GM12878 (cell line): ENCODE results near the gene UQCRH. TPM values are rescaled to one million over a fixed set of nuclear protein-coding genes. Genes with fewer than 3 reads are reported as not detected.
"Not testable (repeated sequence)": the region's sequence is repeated elsewhere in the genome, so short reads cannot be mapped to it uniquely, and the experiment has no call there.

Experiments
- ATAC-seq: fragments of 200-7000 bp; cut with Tn5 transposase; 3 replicates; pipeline ENCODE4 v1.9.1; 2020; ENCODE audit warnings: mild to moderate bottlenecking, moderate library complexity
- BruUV-seq: library from RNA; stranded (reverse); fragments of 400-500 nt; replicated peaks from 2 replicates; lab custom pipeline; 2021; lab: Mats Ljungman, UMichigan
- CTCF ChIA-PET: fragments of 300-600 bp; sonication (Branson Sonifier 250); formaldehyde crosslinking; extraction: SDS; loops from one replicate; lab custom pipeline; 2021; ENCODE audit warnings: inconsistent platforms; lab: Yijun Ruan, JAX
- POLR2A ChIA-PET: fragments of 350-600 bp; formaldehyde crosslinking; extraction: SDS; loops from one replicate; lab custom pipeline; 2021; ENCODE audit warnings: inconsistent platforms; lab: Charles Lee
- RAD21 ChIA-PET: fragments of 300-600 bp; sonication (Branson Sonifier 250); formaldehyde crosslinking; loops from one replicate; lab custom pipeline; 2023; ENCODE audit warnings: antibody characterized with exemption; ENCODE audit not compliant: unreplicated experiment; lab: Charles Lee
- SMC1A ChIA-PET: fragments of 300-600 bp; sonication (Branson Sonifier 250); formaldehyde crosslinking; loops from one replicate; lab custom pipeline; 2023; ENCODE audit not compliant: unreplicated experiment, uncharacterized antibody; lab: Charles Lee
- DNase-seq: peaks from one replicate; pipeline ENCODE4 v3.0.0-alpha.2; 2011; ENCODE audit warnings: low read depth, low spot score
- FAIRE-seq: peaks from 3 replicates; lab custom pipeline; 2011; peaks lifted over from hg19 to GRCh38; lab: Jason Lieb, UNC
- H2AFZ ChIP-seq: 2 replicates; pipeline ENCODE4 v1.6.0; 2011; ENCODE audit warnings: low read depth, low read length, control low read depth; ENCODE audit not compliant: control insufficient read depth
- H3K27ac ChIP-seq: 2 replicates; pipeline ENCODE4 v1.5.1; 2011; ENCODE audit warnings: control low read depth; ENCODE audit not compliant: control insufficient read depth, insufficient read depth
- H3K27me3 ChIP-seq, 2 experiments: replicated peaks in 1 of 2; 2 replicates each; pipeline versions ENCODE4 v1.6.0 to v1.6.1; 2011; ENCODE audit warnings: low read length in 1 of 2; ENCODE audit not compliant: control insufficient read depth in 2 of 2, insufficient read depth in 2 of 2
- H3K36me3 ChIP-seq, 2 experiments: 2 replicates each; pipeline ENCODE4 v1.5.1; 2011; ENCODE audit warnings: low read length in 1 of 2; ENCODE audit not compliant: control insufficient read depth in 2 of 2, insufficient read depth in 2 of 2
- H3K4me1 ChIP-seq: 2 replicates; pipeline ENCODE4 v1.6.1; 2011; ENCODE audit warnings: mild to moderate bottlenecking, low read length, moderate library complexity, mixed read lengths; ENCODE audit not compliant: control insufficient read depth, insufficient read depth
- H3K4me2 ChIP-seq: 2 replicates; pipeline ENCODE4 v1.6.0; 2011; ENCODE audit warnings: control low read depth; ENCODE audit not compliant: control insufficient read depth, insufficient read depth
- H3K4me3 ChIP-seq: fragments of 200-600 bp; sonication (generic); 2 replicates; pipeline ENCODE4 v1.5.1; 2016
- H3K79me2 ChIP-seq: 2 replicates; pipeline ENCODE4 v1.6.0; 2011; ENCODE audit warnings: low read length; ENCODE audit not compliant: control insufficient read depth, insufficient read depth
- H3K9ac ChIP-seq: 2 replicates; pipeline ENCODE4 v1.8.0; 2011; ENCODE audit warnings: low read length, control low read depth, mixed read lengths; ENCODE audit not compliant: control insufficient read depth, insufficient read depth
- H3K9me3 ChIP-seq: replicated peaks from 3 replicates; pipeline ENCODE4 v1.5.1; 2011; ENCODE audit warnings: mild to moderate bottlenecking, low read length; ENCODE audit not compliant: control insufficient read depth, insufficient read depth
- H4K20me1 ChIP-seq: 2 replicates; pipeline ENCODE4 v1.6.0; 2011; ENCODE audit not compliant: control insufficient read depth, insufficient read depth
- HDGF ChIP-seq: fragments of 450-650 bp; IDR thresholded peaks from 2 replicates; pipeline ENCODE4 v1.6.1; 2016; ENCODE audit warnings: antibody characterized with exemption
- MLLT1 ChIP-seq: fragments of 450-650 bp; IDR thresholded peaks from 2 replicates; pipeline ENCODE4 v1.6.1; 2016; ENCODE audit warnings: mild to moderate bottlenecking
- ZNF687 ChIP-seq: fragments of 450-650 bp; IDR thresholded peaks from 2 replicates; pipeline ENCODE4 v1.6.1; 2017; ENCODE audit warnings: mild to moderate bottlenecking, moderate library complexity
- WGBS: methylation state at CpG from one replicate; pipeline ENCODE4 v1.1.6; 2016; ENCODE audit warnings: low lambda C conversion rate; ENCODE audit not compliant: insufficient replicate concordance, insufficient coverage; ENCODE audit errors: missing lambda C conversion rate; 5-methylcytosine and 5-hydroxymethylcytosine counted together
- in situ Hi-C: fragments of 300-500 bp; cut with MboI; formaldehyde crosslinking; loops from 9 replicates; pipeline ENCODE4 v1.14.3; 2018; ENCODE audit warnings: mixed read lengths
- intact Hi-C: fragments of 100-400 bp; cut with micrococcal nuclease; formaldehyde crosslinking; loops from one replicate; pipeline ENCODE4 v1.14.2; 2022; ENCODE audit not compliant: unreplicated experiment
- polyA plus RNA-seq, 11 experiments: library from polyadenylated mRNA; depleted of rRNA in 4 of 11; unstranded in 6 of 11; stranded (reverse) in 5 of 11; fragments of >200 nt; fragmentation: Nextera tagmentation in 4 of 11; fragmentation: Illumina TruSeq in 1 of 11; extraction: Ambion mirVana in 4 of 11; extraction: Trizol in 1 of 11; gene quantifications; 1 replicate in 1 of 11; 2 replicates in 10 of 11; pipeline versions ENCODE4 v1.2.1 to v1.2.3, GENCODE V29; 2011 to 2016; ENCODE audit warnings: inconsistent platforms in 2 of 11, missing spikeins in 2 of 11, low read depth in 1 of 11
- total RNA-seq, 4 experiments: library from RNA; depleted of rRNA in 3 of 4; stranded (reverse); fragments of >200 nt in 3 of 4; fragmentation: Illumina TruSeq in 1 of 4; extraction: Trizol in 1 of 4; gene quantifications; 2 replicates each; pipeline versions ENCODE4 v1.2.1 to v1.2.3, GENCODE V29; 2013 to 2021

Gene UQCRH
- total and polyA plus RNA-seq, 10 of the 15 experiments (the other 5 are each of a cell fraction or from before 2014, with no cell fraction given) = 363 to 1,782 (median 597) TPM

- H2AFZ ChIP-seq, in situ Hi-C loops, H3K27me3 ChIP-seq, FAIRE-seq, H3K9me3 ChIP-seq, DNase-seq, H3K36me3 ChIP-seq, intact Hi-C loops, H4K20me1 ChIP-seq, ATAC-seq: not testable (repeated sequence)
- SMC1A ChIA-PET = interaction anchor here (0.8 to 6.5 kb wide), 5 partner anchors 9 to 31 kb away, joined by 3 to 73 read pairs (median 29); partner anchors contain the start of genes LRRC41, NSUN4 and UQCRH
- Histone ChIP-seq H3K4me3 (peak overlapping the region; percentile 74), H3K9ac (peak overlapping the region; percentile 39), H3K4me2 (peak overlapping the region; percentile 45), H3K4me1 (peaks cover 23% of the 10 kb centered on the region), H3K79me2 (peaks cover 85% of the 10 kb centered on the region), H3K27ac (peak overlapping the region; percentile 84)
- RAD21 ChIA-PET = interaction anchor here (1.1 to 5.4 kb wide), 8 partner anchors 10 to 642 kb away, joined by 3 to 48 read pairs (median 8); partner anchors contain the start of genes LRRC41, NSUN4 and UQCRH
- WGBS = 44% methylated on average over 7 of the region's 7 CpGs
- TSS peak; percentile 52 for BruUV-seq
- POLR2A ChIA-PET = interaction anchor here (1.0 to 6.3 kb wide), 6 partner anchors 10 to 81 kb away, joined by 3 to 55 read pairs (median 22); partner anchors contain the start of genes LRRC41, NSUN4, RAD54L and UQCRH
- CTCF ChIA-PET = interaction anchor here (0.6 to 5.9 kb wide), 5 partner anchors 13 to 105 kb away, joined by 3 to 59 read pairs (median 25); partner anchors contain the start of genes LRRC41, NSUN4 and UQCRH
- peak; percentile 90; the same call in 1 of the 2 replicates for TF ChIP-seq MLLT1
- peak; percentile 61; the same call in 1 of the 2 replicates for TF ChIP-seq HDGF
- peak; percentile 71; the same call in 1 of the 2 replicates for TF ChIP-seq ZNF687
These were observed 24.7 kb downstream of the UQCRH start for GRCh38 chr1:46328182-46328581.
